T-helper 2 cell treated with Interferon-gamma antibody and Interleukin-4, amounts not matched to agents 5 μg/mL and 100 μg/mL, for 36 hours (primary cell): ENCODE measurements around the gene APOH.

ENCODE experiments used
- DNase-seq: peaks from one replicate; pipeline ENCODE4 v3.0.0; 2021; ENCODE audit warnings: low spot score
- H3K27ac Mint-ChIP-seq: one replicate; pipeline ENCODE4 v1.8.0; 2021; ENCODE audit warnings: mild to moderate bottlenecking, mixed read lengths
- H3K27me3 Mint-ChIP-seq: one replicate; pipeline ENCODE4 v1.8.0; 2021; ENCODE audit warnings: low read depth, mixed read lengths
- H3K36me3 Mint-ChIP-seq: one replicate; pipeline ENCODE4 v1.8.0; 2021; ENCODE audit warnings: low read depth, mixed read lengths
- H3K4me1 Mint-ChIP-seq: one replicate; pipeline ENCODE4 v1.8.0; 2021; ENCODE audit warnings: low read depth, mixed read lengths
- H3K4me3 Mint-ChIP-seq: one replicate; pipeline ENCODE4 v1.8.0; 2022; ENCODE audit warnings: mild to moderate bottlenecking, moderate library complexity, mixed read lengths
- H3K9me3 Mint-ChIP-seq: one replicate; pipeline ENCODE4 v1.8.0; 2021; ENCODE audit warnings: mixed read lengths

APOH gene

GRCh38 chr17:66228887-66229782 lies at the start of gene APOH:
TSS of gene APOH (minus strand) at chr17:66229415. CDS start at chr17:66229379, 36 bp downstream.
- Mint-ChIP-seq H3K27ac (no peak within 1 kb of the TSS), H3K36me3 (no peaks in the 10 kb centered on the region), H3K27me3 (peaks cover 27% of the 10 kb centered on the region), H3K9me3 (no peaks in the 10 kb centered on the region), H3K4me3 (no peak within 1 kb of the TSS), H3K4me1 (peaks cover 2% of the 10 kb centered on the region)
- no peak for DNase-seq

GRCh38 chr17:66277191-66277590 lies 48.0 kb upstream of the APOH start:
- Mint-ChIP-seq H3K27me3 (peaks cover 8% of the 10 kb centered on the region), H3K4me3 (no peak overlapping the region), H3K36me3 (no peaks in the 10 kb centered on the region), H3K27ac (no peak overlapping the region), H3K4me1 (peaks cover 2% of the 10 kb centered on the region), H3K9me3 (no peaks in the 10 kb centered on the region)
- DNase-seq, result no peak

- DNase-seq, result no peak
- H3K4me1 Mint-ChIP-seq, result peaks cover 2% of the 10 kb centered on the region
- no peak overlapping the region for H3K27ac Mint-ChIP-seq
- no peaks in the 10 kb centered on the region for H3K9me3 Mint-ChIP-seq
- H3K4me3 Mint-ChIP-seq, result no peak overlapping the region
- H3K36me3 Mint-ChIP-seq, result no peaks in the 10 kb centered on the region
- peaks cover 8% of the 10 kb centered on the region for H3K27me3 Mint-ChIP-seq
Measured at GRCh38 chr17:66276328-66276937, 47.2 kb upstream of the APOH start.

- no peaks in the 10 kb centered on the region for H3K36me3 Mint-ChIP-seq
- H3K9me3 Mint-ChIP-seq, result no peaks in the 10 kb centered on the region
- no peak overlapping the region for H3K27ac Mint-ChIP-seq
- H3K27me3 Mint-ChIP-seq, result peaks cover 8% of the 10 kb centered on the region
- peaks cover 2% of the 10 kb centered on the region for H3K4me1 Mint-ChIP-seq
- no peak overlapping the region for H3K4me3 Mint-ChIP-seq
- peak; percentile 37 for DNase-seq
Measured at GRCh38 chr17:66275651-66276050, 46.4 kb upstream of the APOH start.

- no peak overlapping the region for H3K27ac Mint-ChIP-seq
- H3K27me3 Mint-ChIP-seq, result peaks cover 10% of the 10 kb centered on the region
Measured at GRCh38 chr17:66273586-66273848, 44.3 kb upstream of the APOH start.

GRCh38 chr17:66272811-66273585 lies 43.8 kb upstream of the APOH start:
- Mint-ChIP-seq H3K4me3 (no peak overlapping the region), H3K36me3 (no peaks in the 10 kb centered on the region), H3K9me3 (no peaks in the 10 kb centered on the region), H3K4me1 (peaks cover 3% of the 10 kb centered on the region), H3K27ac (no peak overlapping the region), H3K27me3 (peaks cover 7% of the 10 kb centered on the region)
- DNase-seq, result no peak

More at GRCh38 chr17:66273586-66273848, 44.3 kb upstream of the APOH start:
- Mint-ChIP-seq H3K36me3 (no peaks in the 10 kb centered on the region), H3K4me1 (peaks cover 2% of the 10 kb centered on the region), H3K9me3 (no peaks in the 10 kb centered on the region), H3K4me3 (no peak overlapping the region)
- no peak for DNase-seq

GRCh38 chr17:66271512-66271911 lies 42.3 kb upstream of the APOH start:
- no peak for DNase-seq
- Mint-ChIP-seq H3K4me1 (peaks cover 3% of the 10 kb centered on the region), H3K9me3 (no peaks in the 10 kb centered on the region), H3K27ac (no peak overlapping the region), H3K36me3 (no peaks in the 10 kb centered on the region), H3K27me3 (peaks cover 4% of the 10 kb centered on the region), H3K4me3 (no peak overlapping the region)

GRCh38 chr17:66270106-66270505 lies 40.9 kb upstream of the APOH start:
- peaks cover 4% of the 10 kb centered on the region for H3K27me3 Mint-ChIP-seq
- H3K36me3 Mint-ChIP-seq, result no peaks in the 10 kb centered on the region
- peaks cover 3% of the 10 kb centered on the region for H3K4me1 Mint-ChIP-seq
- DNase-seq, result no peak
- no peak overlapping the region for H3K4me3 Mint-ChIP-seq
- no peak overlapping the region for H3K27ac Mint-ChIP-seq
- no peaks in the 10 kb centered on the region for H3K9me3 Mint-ChIP-seq

- H3K36me3 Mint-ChIP-seq, result no peaks in the 10 kb centered on the region
- no peak overlapping the region for H3K27ac Mint-ChIP-seq
- no peaks in the 10 kb centered on the region for H3K9me3 Mint-ChIP-seq
- DNase-seq, result no peak
- peaks cover 10% of the 10 kb centered on the region for H3K4me1 Mint-ChIP-seq
- H3K27me3 Mint-ChIP-seq, result peaks cover 2% of the 10 kb centered on the region
- no peak overlapping the region for H3K4me3 Mint-ChIP-seq
Measured at GRCh38 chr17:66268247-66268927, 39.2 kb upstream of the APOH start.

- Mint-ChIP-seq H3K27ac (no peak overlapping the region), H3K4me1 (peaks cover 9% of the 10 kb centered on the region), H3K27me3 (no peaks in the 10 kb centered on the region), H3K36me3 (no peaks in the 10 kb centered on the region), H3K4me3 (no peak overlapping the region), H3K9me3 (no peaks in the 10 kb centered on the region)
- no peak for DNase-seq
Measured at GRCh38 chr17:66264696-66265095, 35.5 kb upstream of the APOH start.

- H3K27ac Mint-ChIP-seq, result no peak overlapping the region
- no peak for DNase-seq
Measured at GRCh38 chr17:66262767-66263166, 33.6 kb upstream of the APOH start.

GRCh38 chr17:66260688-66261087 lies 31.5 kb upstream of the APOH start:
- Mint-ChIP-seq H3K27me3 (no peaks in the 10 kb centered on the region), H3K27ac (no peak overlapping the region), H3K4me3 (no peak overlapping the region), H3K36me3 (no peaks in the 10 kb centered on the region), H3K9me3 (no peaks in the 10 kb centered on the region), H3K4me1 (peaks cover 13% of the 10 kb centered on the region)
- no peak for DNase-seq

More at GRCh38 chr17:66262767-66263166, 33.6 kb upstream of the APOH start:
- H3K4me1 Mint-ChIP-seq, result peaks cover 7% of the 10 kb centered on the region
- H3K9me3 Mint-ChIP-seq, result no peaks in the 10 kb centered on the region
- no peaks in the 10 kb centered on the region for H3K36me3 Mint-ChIP-seq
- no peaks in the 10 kb centered on the region for H3K27me3 Mint-ChIP-seq
- H3K4me3 Mint-ChIP-seq, result no peak overlapping the region

- Mint-ChIP-seq H3K27me3 (no peaks in the 10 kb centered on the region), H3K36me3 (no peaks in the 10 kb centered on the region), H3K9me3 (no peaks in the 10 kb centered on the region), H3K4me3 (no peak overlapping the region), H3K27ac (no peak overlapping the region), H3K4me1 (peaks cover 17% of the 10 kb centered on the region)
- DNase-seq, result no peak
Measured at GRCh38 chr17:66260275-66260674, 31.1 kb upstream of the APOH start.
